ENCODE data around the gene CCR7.
"Not testable (repeated sequence)": the region's sequence is repeated elsewhere in the genome, so short reads cannot be mapped to it uniquely, and the experiment has no call there.

The CCR7 gene

DNA sequence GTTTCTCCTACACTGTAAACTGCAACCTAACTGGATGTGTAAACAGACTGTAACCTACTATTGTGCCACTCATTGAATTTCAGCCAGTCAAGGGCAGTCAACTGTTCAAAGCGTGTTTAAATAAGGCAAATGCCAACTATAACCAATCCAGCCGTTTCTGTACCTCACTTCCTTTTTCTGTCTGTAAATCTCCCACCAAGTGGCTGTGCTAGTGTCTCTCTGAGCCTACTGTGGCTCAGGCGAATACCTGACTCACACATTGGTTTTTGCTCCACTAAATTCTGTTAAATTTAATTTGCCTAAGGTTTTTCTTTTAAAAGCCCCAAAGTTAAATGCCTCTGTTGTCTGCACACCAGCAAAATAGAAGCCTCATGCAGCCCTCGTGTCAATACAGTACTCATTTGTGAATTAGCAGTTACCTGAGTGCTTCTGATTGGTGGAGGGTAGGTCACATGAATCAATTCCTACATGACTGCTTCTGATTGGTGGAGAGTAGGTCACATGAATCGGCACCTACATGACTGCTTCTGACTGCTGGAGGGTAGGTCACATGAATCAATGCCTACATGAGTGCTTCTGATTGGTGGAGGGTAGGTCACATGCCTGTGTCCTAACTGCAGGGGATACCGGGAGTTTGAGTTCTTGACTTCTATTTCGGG is 31.1 kb upstream of the CCR7 start:
- peak; percentile 44 for DNase-seq

DNA sequence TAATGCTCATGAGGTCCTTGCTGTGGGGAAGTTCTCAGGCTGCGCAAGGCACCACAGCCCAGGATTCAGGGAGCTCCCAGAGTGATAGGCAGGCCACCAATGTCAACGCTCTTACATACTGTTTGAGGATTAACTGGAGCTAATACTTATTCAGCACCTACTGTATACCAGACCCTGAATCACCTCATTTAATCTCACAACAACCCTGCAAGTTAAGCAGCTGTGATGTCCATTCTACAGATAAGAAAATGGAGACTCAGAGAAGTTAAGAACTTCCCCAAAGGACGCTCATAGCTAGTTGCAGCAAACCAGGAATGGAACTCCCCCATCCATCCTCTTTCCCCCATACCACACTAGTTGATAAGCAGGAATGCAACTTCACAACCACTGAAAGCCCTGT is 25.5 kb upstream of the CCR7 start:
- no peak for DNase-seq

DNA sequence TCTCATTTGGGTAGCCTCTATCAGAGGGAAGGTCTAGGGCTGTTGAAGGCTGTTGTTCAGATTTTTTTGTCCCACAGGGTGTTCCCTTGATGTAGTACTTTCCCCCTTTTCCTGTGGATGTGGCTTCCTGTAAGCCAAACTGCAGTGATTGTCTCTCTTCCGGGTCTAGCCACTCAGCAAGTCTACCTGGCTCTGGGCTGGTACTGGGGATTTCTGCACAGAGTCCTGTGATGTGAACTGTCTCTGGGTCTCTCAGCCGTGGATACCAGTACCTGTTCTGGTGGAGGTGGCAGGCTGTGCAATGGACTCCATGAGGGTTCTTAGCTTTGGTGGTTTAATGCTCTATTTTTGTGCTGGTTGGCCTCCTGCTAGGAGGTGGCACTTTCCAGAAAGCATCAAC is 23.3 kb upstream of the CCR7 start:
- peak; percentile 37 for DNase-seq

DNA sequence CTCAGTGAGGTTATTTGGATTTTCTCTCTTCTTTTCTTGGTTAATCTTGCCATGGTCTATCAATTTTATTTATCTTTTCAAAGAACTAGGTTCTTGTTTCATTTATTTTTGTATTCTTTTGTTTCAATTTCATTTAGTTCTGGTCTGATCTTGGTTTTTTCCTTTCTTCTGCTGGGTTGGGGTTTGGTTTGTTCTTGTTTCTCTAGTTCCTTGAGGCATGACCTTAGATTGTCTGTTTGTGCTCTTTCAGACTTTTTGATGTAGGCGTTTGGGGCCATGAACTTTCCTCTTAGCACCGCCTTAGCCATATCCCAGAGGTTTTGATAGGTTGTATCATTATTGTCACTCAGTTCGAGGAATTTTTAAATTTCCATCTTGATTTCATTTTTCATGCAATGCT is 21.0 kb upstream of the CCR7 start:
- peak; percentile 23 for DNase-seq

DNA sequence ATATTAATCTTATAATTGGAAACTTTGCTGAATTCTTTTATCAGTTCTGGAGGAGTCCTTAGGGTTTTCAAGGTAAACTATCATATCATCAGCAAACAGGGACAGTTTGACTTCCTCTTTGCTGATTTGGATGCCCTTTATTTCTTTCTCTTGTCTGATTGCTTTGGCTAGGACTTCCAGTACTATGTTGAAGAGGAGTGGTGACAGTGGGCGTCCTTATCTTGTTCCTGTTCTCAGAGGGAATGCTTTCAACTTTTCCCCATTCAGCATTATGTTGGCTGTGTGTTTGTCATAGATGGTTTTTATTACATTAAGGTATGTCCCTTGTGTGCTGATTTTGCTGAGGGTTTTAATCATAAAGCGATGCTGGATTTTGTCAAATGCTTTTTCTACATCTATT is 19.7 kb upstream of the CCR7 start:
- not testable (repeated sequence) for DNase-seq

DNA sequence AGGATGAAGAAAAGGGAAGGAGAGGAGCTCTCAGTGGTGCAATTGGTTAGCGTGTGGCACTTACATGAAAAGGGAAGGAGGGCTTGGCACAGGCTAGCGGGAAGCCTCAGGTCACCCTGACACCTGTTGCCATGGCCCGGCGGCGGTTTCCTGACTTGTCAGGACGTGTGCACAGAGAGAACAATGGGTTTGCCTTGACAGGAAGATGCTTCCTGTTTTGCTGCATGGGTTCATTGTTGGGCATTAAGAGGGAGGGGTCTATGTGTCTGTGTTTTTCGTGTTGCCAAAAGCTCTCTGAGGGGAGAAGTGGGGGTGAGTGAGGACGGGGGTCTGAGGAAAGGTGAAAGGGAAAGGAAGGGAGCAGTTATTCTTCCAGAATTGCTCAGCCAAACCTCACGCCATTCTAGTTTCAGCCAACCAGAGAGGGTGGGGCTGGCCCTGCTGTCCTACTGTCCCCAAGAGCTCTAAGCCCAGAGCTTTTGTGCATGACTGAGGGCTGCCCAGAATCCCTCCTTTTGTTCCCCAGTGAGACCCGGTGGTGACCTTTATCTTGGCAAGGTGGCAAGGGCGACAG is 17.1 kb upstream of the CCR7 start:
- DNase-seq = peak; percentile 84

DNA sequence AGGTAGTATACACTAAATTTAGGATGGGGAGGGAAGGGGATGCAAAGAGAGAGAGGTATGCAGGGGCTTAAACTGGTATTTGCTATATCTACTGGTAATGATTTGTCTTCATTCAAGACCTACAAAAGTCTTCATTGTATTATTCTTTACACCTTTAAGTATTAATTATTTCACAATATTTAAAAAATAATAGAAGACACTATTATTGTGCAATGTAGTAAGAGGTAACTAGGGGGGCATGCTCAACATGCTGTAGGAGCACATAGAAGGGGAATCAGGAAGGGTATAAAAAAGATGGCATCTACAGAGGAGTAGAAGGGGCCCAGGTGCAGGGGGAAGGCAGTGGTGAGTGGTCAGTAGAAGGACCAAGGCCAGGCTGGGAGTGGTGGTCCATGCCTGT is 14.9 kb upstream of the CCR7 start:
- no peak for DNase-seq

DNA sequence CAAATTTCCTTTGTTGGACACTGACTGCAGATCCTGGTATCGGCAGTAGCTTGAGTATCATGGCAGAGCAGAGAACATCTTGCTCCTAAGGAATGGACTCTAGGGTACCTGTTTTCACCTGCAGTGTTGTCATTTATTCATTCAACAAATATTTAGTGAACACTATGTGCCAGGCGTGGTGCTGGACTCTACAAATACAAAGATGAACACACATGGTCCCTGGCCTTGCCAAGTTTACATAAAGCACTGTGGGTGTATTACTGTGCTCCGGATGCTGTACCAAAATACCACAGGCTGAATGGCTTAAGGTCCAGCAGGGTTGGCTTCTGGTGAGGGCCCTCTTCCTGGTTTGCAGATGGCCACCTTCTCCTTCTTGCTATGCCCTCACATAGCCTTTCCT is 14.2 kb upstream of the CCR7 start:
- DNase-seq = no peak

DNA sequence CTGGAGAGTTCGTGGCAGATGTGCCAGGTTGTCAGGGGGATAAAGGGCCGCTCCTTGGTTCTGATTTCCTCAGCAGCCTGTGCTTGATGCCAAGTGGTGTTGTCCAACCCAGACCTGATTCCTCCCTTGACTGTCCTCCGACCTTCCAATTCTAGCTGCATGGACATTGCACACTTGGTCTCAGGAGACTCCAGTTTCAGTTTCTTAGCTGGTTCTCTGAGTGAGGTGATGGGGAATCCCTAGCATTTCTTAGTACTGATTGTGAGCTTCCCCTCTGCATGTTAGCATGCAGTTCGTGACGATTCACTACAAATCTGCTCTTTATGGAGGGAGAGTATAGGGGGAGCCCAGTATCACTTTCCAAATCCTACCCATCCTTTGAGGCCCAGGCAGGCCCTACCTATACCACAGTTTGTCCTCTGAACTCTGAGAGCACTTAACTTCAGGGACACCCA is 12.4 kb upstream of the CCR7 start:
- peak; percentile 51 for DNase-seq

DNA sequence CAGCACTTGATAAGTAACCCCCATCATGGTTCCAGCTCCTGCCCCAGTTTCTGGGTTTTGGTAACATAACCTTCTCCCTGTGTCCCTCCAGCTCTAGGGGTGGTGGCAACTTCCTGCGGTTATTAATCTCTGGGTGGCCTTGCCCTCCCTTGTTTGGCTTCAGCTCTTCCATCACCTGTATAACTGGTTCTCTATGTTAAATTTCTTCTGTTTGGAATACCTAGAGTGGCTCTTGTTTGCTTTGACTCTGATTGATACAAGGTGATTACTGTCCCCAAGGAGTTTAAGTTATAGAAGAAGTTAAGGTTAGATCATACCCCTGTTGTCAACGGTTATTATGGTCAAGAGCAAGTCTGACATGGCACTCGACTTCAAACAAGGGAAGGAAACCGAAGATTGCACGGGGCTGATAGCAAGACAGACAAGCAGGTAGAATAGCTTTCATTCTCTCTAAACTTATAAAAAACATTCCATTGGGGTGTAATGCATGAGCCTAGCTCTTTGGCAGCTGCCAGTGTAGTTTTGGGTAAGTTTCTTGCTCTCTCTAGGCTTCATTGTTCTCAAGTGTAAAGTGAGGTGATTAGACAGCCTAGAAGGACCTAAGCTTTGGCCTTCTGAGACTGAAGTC is 11.0 kb upstream of the CCR7 start:
- peak; percentile 44 for DNase-seq

DNA sequence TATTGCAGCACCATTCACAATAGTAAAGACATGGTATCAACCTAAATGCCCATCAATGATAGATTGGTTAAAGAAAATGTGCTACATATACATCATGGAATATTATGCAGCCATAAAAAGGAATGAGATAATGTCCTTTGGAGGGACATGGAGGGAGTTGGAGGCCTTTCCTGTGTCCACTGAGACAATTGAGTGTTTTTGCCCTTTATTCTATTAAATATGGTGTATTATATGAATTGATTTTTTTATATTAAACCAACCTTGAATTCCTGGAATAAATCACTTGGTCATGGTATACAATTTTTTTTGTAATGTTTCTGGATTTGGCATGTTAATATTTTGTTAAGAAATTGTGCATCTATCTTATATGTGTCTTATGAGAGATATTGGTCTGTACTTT is 9.0 kb upstream of the CCR7 start:
- DNase-seq = no peak

DNA sequence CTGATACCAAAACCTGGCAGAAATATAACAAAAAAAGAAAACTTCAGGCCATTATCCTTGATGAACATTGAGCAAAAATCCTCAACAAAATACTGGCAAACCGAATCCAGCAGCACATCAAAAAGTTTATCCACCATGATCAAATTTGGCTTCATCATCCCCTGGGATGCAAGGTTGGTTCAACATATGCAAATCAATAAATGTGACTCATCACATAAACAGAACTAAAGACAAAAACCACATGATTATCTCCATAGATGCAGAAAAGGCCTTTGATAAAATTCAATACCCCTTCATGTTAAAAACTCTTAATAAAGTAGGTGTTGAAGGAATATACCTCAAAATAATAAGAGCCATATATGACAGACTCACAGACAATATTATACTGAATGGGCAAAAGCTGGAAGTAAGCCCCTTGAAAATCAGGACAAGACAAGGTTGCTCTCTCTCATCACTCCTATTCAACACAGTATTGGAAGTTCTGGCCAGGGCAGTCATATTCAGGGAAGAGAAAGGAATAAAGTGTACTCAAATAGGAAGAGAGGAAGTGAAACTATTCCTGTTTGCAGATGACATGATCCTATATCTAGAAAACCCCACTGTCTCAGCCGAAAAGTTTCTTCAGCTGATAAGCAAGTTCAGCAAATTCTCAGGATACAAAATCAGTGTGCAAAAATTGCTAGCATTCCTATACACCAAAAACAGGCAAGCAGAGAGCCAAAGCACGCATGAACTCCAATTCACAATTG is 7.1 kb upstream of the CCR7 start:
- not testable (repeated sequence) for DNase-seq

DNA sequence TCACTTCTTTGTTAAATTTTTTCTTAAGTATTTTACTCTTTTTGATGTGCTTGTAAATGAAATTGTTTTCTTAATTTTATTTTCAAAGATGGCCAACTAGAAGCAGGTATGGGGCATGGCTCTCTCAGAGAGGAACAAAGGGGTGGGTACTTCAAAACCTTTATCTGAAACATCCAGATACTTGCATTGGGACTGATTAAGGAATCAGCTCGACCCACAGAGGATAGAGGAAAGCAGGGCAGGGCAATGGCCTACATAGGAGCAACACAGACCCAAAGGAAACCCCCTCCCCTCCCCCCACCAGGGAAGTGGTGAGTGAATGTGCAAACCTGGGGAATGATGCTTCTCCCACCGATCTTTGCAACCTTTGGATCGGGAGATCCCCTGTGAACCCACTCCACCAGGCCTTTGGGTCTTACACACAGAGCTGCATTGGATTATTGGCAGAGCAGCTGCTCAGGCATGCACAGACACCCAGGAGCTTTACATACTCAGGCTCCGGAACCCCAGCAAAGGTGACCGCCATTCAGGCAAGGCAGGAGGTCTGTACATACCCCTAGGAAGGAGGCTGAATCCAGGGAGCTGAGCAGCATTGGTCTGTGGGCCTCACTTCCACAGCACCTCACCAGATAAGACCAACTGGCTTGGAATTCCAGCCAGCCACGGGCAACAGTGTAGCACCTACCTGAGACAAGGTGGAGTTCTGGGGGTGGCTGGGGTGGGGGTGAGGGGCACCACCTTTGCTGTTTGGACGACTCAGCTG is 3.0 kb upstream of the CCR7 start:
- no peak for DNase-seq

DNA sequence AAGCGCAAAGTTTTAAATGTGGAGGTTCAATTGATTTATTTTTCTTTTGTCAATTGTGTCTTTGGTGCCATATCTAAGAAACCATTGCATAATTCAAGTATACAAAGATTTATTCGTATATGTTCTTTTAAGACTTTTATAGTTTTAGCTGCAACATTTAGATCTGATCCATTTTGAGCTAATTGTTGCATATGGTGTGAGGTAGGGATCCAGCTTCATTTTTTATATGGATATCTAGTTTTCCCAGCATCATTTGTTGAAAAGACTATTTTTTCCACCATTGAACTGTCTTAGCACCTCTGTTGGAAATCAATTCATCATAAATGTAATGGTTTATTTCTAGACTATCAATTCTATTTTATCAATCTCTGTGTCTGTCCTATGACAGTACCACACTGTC is 2.1 kb upstream of the CCR7 start:
- DNase-seq = no peak

DNA sequence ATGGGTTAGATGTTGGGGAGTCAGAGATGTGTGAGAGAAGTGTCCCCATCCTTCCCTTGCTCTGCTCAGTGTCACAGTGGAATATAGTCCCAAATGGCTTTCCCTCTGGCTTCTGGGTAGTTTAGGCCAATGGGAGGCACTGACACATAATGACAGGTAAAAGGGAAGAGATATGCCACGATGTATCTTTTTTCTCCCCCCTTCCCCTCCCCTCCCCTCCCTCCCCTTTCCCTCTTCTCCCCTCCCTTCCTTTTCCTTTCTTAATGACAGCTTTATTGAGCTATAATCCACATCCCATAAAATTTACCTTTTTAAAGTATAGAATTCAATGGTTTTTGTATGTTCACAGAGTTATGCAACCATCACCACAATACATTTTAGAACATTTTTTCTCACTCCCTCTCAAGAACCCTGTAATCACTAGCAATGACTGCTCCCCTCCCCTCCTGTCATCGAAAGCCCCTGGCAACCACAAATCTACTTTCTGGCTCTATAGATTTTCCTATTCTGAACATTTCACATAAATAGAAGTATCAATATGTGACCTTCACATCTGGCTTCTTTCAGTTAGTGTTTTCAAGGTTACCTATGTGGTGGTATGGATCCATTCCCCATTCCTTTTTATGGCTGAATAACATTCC is 617 bp upstream of the CCR7 start:
- DNase-seq = peak; percentile 49

DNA sequence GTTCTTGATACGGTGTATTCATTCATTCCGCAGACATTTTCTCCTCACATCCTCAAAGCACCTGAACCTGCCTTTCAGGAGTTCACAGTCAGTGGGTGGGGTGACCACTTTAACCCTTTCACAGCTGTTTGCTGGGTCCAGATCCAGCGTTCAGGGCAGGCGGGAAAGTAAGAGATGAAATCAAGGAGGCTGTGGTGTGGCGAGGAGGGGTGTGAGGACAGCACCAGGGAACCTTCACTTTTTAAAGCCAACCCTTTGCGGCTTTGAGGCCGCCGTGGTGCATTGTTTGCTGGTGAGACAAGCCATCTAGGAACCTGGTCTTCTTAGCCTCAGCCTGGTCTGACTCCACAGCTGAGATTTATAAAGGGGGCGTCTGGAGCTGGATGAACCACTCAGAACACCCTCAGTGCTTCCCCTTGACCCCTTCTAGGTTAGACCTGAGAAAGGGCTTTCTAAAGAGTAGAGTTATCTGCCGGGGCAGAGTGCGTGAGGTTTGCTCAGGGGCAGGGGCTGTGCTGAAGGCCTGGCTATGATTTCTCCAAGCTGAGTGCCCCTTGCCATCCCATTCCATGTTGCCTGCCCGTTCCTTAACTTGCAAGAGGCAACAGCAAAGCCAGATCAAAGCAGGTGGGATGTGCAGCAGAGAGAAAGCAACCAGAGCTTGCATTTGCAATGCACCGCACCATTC is 933 bp downstream of the CCR7 start:
- DNase-seq = peak; percentile 71

DNA sequence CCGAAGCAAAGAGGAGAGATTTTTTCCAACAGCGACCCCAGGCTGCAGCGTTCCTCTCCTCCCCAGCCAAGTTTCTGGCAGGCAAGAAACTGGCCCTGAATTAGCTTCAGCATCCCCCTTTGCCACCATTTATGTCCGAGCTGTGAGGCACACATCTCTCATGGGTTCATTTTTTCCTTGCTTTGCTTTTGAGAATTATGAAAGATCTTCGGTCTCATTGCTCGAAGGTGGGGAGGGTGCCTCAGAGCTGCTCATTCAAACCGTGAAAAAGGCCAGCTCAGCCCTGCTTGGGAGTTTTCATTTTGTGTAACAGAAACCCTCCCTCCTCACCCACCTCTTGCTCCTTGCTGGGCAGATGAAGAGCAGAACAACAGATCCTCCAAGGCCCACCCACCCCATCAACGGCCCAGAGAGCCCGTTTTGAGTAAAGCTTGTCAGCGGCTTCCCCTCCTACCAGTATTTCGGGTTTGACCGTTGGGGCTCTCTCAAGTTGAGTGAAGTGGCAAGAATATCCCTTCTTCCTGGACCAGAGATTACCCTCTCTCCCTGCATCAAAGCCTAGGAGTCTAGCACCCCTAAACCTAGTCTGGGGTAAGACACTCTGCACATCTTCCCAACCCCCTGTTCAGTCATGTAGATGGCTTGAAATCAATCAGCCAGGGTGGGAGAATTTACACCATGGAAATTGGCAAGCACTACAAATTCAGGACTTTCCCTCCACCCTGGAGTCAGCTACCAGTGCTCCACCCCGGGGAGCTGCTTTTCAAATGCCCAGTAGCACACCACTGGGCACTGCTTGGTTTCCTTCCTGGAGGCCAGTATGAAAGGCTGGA is 1.8 kb downstream of the CCR7 start:
- peak; percentile 60 for DNase-seq

DNA sequence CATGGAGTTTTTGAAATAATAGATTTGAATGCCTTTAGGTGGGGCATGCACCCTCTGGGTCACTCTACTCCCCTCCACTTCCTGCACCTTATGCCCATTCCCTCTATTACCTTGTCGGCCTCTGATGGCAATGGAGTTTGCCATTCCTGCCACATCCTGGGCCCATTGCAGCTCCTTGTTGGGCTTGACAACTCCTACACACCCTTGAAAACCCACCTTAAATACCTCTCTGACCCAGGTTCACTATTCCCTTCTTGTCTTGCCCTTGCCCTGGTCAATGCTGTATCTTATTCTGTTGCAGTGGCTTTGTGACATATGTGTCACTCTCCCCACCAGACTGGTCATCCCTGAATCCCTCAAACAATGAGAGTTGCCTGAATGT is 2.4 kb downstream of the CCR7 start:
- peak; percentile 44 for DNase-seq

DNA sequence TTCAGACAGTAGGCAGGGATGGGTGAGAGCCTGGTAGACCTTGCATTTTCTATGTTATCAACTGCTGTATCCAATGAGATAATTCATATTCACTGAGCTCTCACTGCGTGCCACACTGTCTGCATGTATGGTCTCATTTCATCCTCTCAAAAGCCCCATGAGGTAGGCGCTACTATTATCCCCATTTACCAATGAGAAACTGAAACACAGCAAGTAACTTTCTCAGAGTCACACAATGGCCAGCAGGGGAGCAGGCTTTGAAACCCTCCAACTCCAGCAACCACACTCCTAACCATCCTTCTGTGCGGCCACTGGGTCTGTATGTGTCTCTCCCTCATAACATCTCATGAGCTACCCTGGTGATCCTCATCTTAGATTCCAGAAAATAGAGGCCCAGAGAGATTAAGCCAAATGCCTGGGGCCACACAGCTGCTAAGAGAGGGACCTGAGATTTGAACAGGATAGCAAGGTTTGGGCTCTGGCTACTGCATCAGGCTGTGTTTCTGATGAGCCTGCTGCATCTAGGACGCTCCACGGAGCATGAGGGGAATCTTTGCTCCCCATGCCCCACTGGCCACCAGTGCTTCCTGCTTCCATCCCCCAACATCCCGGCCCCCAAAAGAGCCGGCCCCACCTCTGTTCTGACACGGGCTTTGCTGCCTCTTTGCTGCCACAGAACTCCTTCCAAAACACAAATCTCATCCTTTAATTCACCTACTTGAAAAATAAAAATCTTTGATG is 3.2 kb downstream of the CCR7 start:
- peak; percentile 83 for DNase-seq

DNA sequence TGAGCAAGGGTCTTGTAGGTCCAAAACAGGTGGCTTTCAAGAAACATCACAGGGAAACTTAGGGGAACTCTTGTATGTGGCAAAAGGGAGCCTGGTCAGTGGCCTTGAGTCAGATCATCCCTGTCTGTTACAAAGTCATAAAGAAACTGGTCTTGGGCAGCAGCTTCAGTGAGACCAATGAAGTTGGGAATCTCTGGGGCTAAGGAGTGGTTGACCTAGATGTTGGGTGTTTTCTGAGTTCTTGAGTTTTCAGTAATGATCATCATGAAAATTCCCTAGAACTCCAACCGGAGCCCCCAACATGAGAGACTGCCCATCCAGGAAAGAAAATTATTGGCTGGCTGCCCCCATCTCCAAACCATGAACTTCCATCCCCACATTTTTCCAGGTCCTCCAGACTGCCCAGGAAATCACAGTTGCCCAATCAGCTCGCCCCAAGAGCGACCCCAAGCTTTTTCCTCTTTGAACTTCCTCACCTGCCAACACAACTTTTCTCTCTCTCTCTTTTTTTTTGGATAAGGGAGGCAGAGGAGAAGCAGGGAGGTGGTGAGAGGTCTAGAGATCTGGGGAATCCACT is 3.9 kb downstream of the CCR7 start:
- DNase-seq = no peak

Measured in CD4-positive, alpha-beta T cell treated with Interleukin-10 for 1 hour (primary cell).